Measurements from ENCODE around the gene CRNKL1. TPM values are rescaled to one million over a fixed set of nuclear protein-coding genes. Genes with fewer than 3 reads are reported as not detected.
A peak's percentile ranks its signal among the peaks of the same experiment; 100 is the strongest.

CRNKL1 gene
- 7.8 and 14.2 TPM in 2 replicates for polyA plus RNA-seq (2011; rRNA removed)
- polyA minus RNA-seq (2011; rRNA and poly(A)+ RNA removed) = 9.2 and 9.3 TPM in 2 replicates

DNA sequence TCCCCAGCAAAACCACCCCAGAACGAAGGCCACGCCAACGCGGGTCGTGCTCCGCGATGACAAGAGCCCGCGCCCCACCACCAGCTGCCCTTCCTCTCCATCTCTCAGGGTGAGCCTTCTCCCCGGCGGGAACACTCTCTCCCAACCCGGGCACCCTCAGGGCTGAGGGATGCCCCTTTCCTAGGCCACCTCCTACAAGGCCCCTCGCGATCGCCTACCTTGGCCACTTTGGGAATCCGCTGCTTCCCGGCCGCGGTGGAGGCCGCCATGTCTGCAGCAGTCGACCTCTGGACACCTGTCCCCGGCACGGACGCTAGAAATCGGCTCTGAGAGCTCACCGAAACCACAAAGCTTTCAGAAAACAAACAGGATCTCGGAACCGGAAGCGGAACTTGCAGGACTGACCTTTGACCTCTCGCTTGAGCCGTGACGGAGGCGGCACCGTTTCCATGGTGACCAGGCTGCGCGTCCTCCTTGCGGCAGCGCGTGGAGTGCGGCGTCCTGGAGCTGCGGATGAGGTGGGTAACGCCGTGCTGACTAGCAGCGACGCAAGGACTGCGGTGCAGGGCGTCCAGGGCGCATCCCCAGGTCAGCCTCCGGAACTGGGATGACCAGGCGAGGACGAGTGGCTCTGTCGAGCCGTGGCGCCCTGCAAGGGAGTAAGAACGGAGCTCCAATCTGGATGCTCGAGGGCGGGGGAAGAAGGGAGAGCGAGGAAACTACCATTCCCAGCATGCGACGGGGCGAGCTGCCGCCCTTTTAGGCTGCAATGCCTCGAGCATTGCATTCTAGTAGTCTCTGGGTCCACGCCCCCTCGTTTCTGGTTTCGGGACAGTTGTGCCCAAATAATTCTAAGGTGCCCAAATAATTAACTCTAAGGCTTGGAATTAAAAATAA is at the start of gene CRNKL1, which contains the start of gene CFAP61:
Gene CRNKL1, minus strand, starts transcription at position 393 of the 897 bp plus-strand sequence. Its CDS starts 124 bp downstream, at position 269.
Gene CFAP61, plus strand, starts transcription at position 459 of the 897 bp plus-strand sequence. CDS start 4,122 bp downstream, outside the sequence.
- peaks cover 2% of the 10 kb centered on the region; the same call in 1 of the 2 replicates for H3K27me3 ChIP-seq (ENCODE audit: control insufficient read depth, insufficient read depth, low read length)
- ChIA-PET POLR2A (interaction anchor here (0.9 kb wide), 1 partner anchor 14 kb away, joined by 3 read pairs; no protein-coding TSS in a partner anchor), CTCF (interaction anchor here (0.6 to 2.3 kb wide), 10 partner anchors 13 to 561 kb away, joined by 3 to 4 read pairs (median 3); partner anchors contain the start of gene NAA20)
- peaks cover 3% of the 10 kb centered on the region for H3K36me3 ChIP-seq (ENCODE audit: control insufficient read depth, insufficient read depth, low read length)
- peak within 1 kb of the TSS; percentile 81 for H3K4me3 ChIP-seq (ENCODE audit: low read depth, low read length)
- no peak for TF ChIP-seq CTCF (IDR thresholded peaks at IDR 0.05; ENCODE audit: insufficient read depth, low read depth, low read length)
- DNase-seq (ENCODE audit: low read depth) = peak; percentile 66

DNA sequence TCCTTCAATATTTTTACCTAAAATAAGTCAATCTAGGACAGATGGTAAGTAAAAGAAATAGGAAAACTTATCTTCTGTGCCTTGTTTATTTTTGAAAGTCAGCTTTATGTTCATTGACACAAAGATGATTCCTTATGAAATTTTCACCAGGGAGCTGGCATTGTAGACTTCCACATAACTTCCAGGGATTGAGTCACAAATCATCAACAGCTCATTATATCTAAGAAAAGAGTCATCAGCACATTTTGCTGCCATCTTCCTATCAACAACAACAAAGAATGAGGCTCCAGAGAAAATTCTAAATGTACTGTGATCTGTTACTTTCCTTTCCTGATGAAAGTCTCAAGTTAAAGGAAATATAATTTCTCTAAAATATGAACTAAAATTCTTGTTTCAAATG is 48.6 kb upstream of the CRNKL1 start:
- Histone ChIP-seq H3K36me3 (ENCODE audit: control insufficient read depth, insufficient read depth, low read length) (no peaks in the 10 kb centered on the region), H3K27me3 (ENCODE audit: control insufficient read depth, insufficient read depth, low read length) (no peaks in the 10 kb centered on the region; the same call in 1 of the 2 replicates), H3K4me3 (ENCODE audit: low read depth, low read length) (no peak overlapping the region)
- POLR2A ChIA-PET = no interaction called here
- CTCF ChIA-PET = no interaction called here
- TF ChIP-seq CTCF (IDR thresholded peaks at IDR 0.05; ENCODE audit: insufficient read depth, low read depth, low read length) = no peak
- no peak for DNase-seq (ENCODE audit: low read depth)

DNA sequence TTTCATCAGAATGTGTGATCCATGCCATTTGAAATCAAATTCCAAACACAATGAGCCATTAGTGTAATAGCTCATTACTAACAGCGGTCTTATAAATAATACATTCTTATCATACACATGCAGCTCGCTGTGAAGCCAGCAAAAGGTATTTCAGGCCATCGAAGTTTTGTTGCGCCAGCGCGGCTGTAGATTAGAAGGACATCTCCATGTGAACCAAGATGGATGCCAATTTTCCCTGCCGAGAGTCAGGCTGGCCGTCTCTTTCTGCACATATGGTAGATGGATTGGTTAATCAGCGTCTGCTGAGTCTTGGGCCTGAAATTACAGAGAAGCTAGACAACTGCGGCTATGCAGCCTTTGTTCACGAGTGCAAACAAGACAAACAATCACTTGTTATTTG is 44.2 kb upstream of the CRNKL1 start:
- POLR2A ChIA-PET = no interaction called here
- no peak overlapping the region for H3K4me3 ChIP-seq (ENCODE audit: low read depth, low read length)
- DNase-seq (ENCODE audit: low read depth) = no peak
- CTCF ChIA-PET = interaction anchor here (0.6 to 1.5 kb wide), 2 partner anchors 13 to 89 kb away, joined by 3 read pairs; no protein-coding TSS in a partner anchor
- TF ChIP-seq CTCF (IDR thresholded peaks at IDR 0.05; ENCODE audit: insufficient read depth, low read depth, low read length) = no peak
- H3K27me3 ChIP-seq (ENCODE audit: control insufficient read depth, insufficient read depth, low read length) = no peaks in the 10 kb centered on the region; the same call in 1 of the 2 replicates
- no peaks in the 10 kb centered on the region for H3K36me3 ChIP-seq (ENCODE audit: control insufficient read depth, insufficient read depth, low read length)

DNA sequence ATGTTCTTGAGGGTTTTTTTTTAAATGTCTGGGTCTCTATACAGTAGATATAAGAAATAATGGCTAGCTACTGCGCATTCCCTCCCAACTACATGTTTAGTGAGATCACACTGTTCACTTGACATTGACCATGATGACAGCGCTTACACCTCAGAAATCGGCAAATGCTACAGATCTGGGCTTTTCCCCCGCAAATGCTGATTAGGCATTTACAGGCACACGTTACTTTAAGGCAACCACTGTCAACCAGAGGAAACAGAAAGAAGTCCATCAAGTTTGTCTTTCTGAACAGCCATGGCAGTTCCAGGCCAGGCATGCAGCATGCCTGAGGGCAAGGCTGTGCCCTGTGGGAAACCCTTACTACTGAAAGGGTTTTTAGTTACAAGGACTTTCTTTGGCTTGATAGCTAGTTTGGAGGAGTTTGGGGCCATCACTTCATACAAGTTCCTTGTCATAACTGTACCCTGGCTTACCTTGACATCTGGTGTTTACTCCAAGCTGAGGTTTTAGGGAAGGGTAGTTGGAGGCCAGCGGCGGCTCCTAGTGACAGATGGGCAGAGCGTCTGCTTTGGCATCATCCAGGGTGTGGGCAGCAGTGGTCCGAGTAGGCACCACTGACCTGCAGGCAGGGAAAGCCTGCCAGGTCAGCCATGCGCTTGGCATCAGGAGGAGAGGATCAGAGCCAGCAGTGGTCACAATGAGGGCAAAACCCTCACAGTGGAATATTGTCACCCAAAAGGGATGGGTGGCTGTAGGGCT is 43.0 kb upstream of the CRNKL1 start:
- POLR2A ChIA-PET = no interaction called here
- no peak for DNase-seq (ENCODE audit: low read depth)
- H3K36me3 ChIP-seq (ENCODE audit: control insufficient read depth, insufficient read depth, low read length) = no peaks in the 10 kb centered on the region
- no peak overlapping the region for H3K4me3 ChIP-seq (ENCODE audit: low read depth, low read length)
- H3K27me3 ChIP-seq (ENCODE audit: control insufficient read depth, insufficient read depth, low read length) = no peaks in the 10 kb centered on the region; the same call in 1 of the 2 replicates
- CTCF ChIA-PET = no interaction called here
- TF ChIP-seq CTCF (IDR thresholded peaks at IDR 0.05; ENCODE audit: insufficient read depth, low read depth, low read length) = no peak

Measured in BJ (cell line).